HepG2 (cell line): ENCODE measurements around the gene NPBWR2. TPM values are rescaled to one million over a fixed set of nuclear protein-coding genes. Genes with fewer than 3 reads are reported as not detected.

Experiments used
- BHLHE40 ChIP-seq: IDR thresholded peaks from 2 replicates; pipeline ENCODE4 v1.6.1; 2011; ENCODE audit warnings: low read length, improper control_type of control experiment
- IKZF1 ChIP-seq: fragments of 450-650 bp; IDR thresholded peaks from 2 replicates; pipeline ENCODE4 v1.7.1; 2016
- JARID2 ChIP-seq: sonication (generic); formaldehyde crosslinking; IDR thresholded peaks from 2 replicates; pipeline ENCODE4 v1.8.1; 2023; ENCODE audit warnings: missing genetic modification reagents, inconsistent platforms; ENCODE audit not compliant: insufficient replicate concordance
- JDP2 ChIP-seq: sonication (generic); formaldehyde crosslinking; IDR thresholded peaks from 2 replicates; pipeline ENCODE4 v1.8.1; 2022; ENCODE audit warnings: missing genetic modification reagents, borderline replicate concordance
- NFKBIZ ChIP-seq: IDR thresholded peaks from 2 replicates; pipeline ENCODE4 v1.6.1; 2018; ENCODE audit warnings: missing genetic modification reagents, missing compliant biosample characterization
- SKIL ChIP-seq: sonication (generic); formaldehyde crosslinking; IDR thresholded peaks from 2 replicates; pipeline ENCODE4 v1.8.0; 2022; ENCODE audit warnings: missing genetic modification reagents, mild to moderate bottlenecking, moderate library complexity, borderline replicate concordance
- SP140L ChIP-seq: sonication (generic); formaldehyde crosslinking; IDR thresholded peaks from 2 replicates; pipeline ENCODE4 v1.4.0; 2020; ENCODE audit warnings: missing genetic modification reagents, borderline replicate concordance
- SRSF4 ChIP-seq: fragments of 200-400 bp; formaldehyde crosslinking; IDR thresholded peaks from one replicate; pipeline ENCODE4 v1.6.1; 2018; ENCODE audit warnings: mild to moderate bottlenecking, low read depth, low read length, moderate library complexity; ENCODE audit not compliant: poor library complexity, severe bottlenecking
- STAT5B ChIP-seq: sonication (generic); formaldehyde crosslinking; IDR thresholded peaks from 2 replicates; pipeline ENCODE4 v1.4.0; 2020; ENCODE audit warnings: missing genetic modification reagents
- STAT6 ChIP-seq: sonication (generic); formaldehyde crosslinking; IDR thresholded peaks from 2 replicates; pipeline ENCODE4 v1.4.0; 2020; ENCODE audit warnings: missing genetic modification reagents, mild to moderate bottlenecking, borderline replicate concordance
- ZBTB20 ChIP-seq: sonication (generic); formaldehyde crosslinking; IDR thresholded peaks from 2 replicates; pipeline ENCODE4 v1.8.1; 2023; ENCODE audit warnings: missing genetic modification reagents, low read depth, mild to moderate bottlenecking, borderline replicate concordance
- ZNF280B ChIP-seq: sonication (generic); formaldehyde crosslinking; IDR thresholded peaks from 2 replicates; pipeline ENCODE4 v1.5.0; 2020; ENCODE audit warnings: missing genetic modification reagents, mild to moderate bottlenecking, borderline replicate concordance
- ZNF557 ChIP-seq: sonication (generic); formaldehyde crosslinking; IDR thresholded peaks from 2 replicates; pipeline ENCODE4 v1.4.0; 2020; ENCODE audit warnings: missing genetic modification reagents
- ZNF570 ChIP-seq: sonication (generic); formaldehyde crosslinking; IDR thresholded peaks from 2 replicates; pipeline ENCODE4 v1.4.0; 2020; ENCODE audit warnings: mild to moderate bottlenecking, missing genetic modification reagents, borderline replicate concordance
- ZNF572 ChIP-seq: sonication (generic); formaldehyde crosslinking; IDR thresholded peaks from 2 replicates; pipeline ENCODE4 v1.5.1; 2020; ENCODE audit warnings: mild to moderate bottlenecking, missing genetic modification reagents
- ZNF619 ChIP-seq: sonication (generic); formaldehyde crosslinking; IDR thresholded peaks from 2 replicates; pipeline ENCODE4 v1.4.0; 2020; ENCODE audit warnings: mild to moderate bottlenecking, missing genetic modification reagents
- ZNF703 ChIP-seq: sonication (generic); formaldehyde crosslinking; IDR thresholded peaks from 2 replicates; pipeline ENCODE4 v1.5.1; 2020; ENCODE audit warnings: missing genetic modification reagents, mild to moderate bottlenecking, moderate library complexity, borderline replicate concordance
- polyA plus RNA-seq, 8 experiments: library from polyadenylated mRNA; depleted of rRNA in 3 of 8; stranded (reverse) in 7 of 8; unstranded in 1 of 8; fragments of >200 nt; fragmentation: Illumina TruSeq in 4 of 8; extraction: Trizol in 4 of 8; gene quantifications; 2 replicates each; pipeline versions ENCODE4 v1.2.1 to v1.2.3, GENCODE V29; 2011 to 2016; ENCODE audit warnings: low read depth in 4 of 8, missing spikeins in 1 of 8, mixed read lengths in 1 of 8; ENCODE audit not compliant: insufficient read depth in 1 of 8
- total RNA-seq, 5 experiments: library from RNA; depleted of rRNA; stranded (reverse); fragments of >200 nt; fragmentation: Illumina TruSeq; extraction: Trizol; gene quantifications; 2 replicates each; pipeline ENCODE4 v1.2.3, GENCODE V29; 2016; ENCODE audit warnings: low read depth in 1 of 5

Gene NPBWR2
- total and polyA plus RNA-seq, 2 of the 13 experiments (the other 11 are each of a cell fraction or from before 2014, with no cell fraction given) = not detected

GRCh38 chr20:64065062-64065973 lies 42.0 kb downstream of the NPBWR2 start (continued):
- TF ChIP-seq ZBTB20 (CRISPR knock-in tag) (peak; percentile 56; the same call in 1 of the 2 replicates), ZNF570 (no peak), NFKBIZ (no peak), SKIL (CRISPR knock-in tag) (peak; percentile 56; the same call in 1 of the 2 replicates), BHLHE40 (peak; percentile 68), ZNF557 (no peak), ZNF619 (CRISPR knock-in tag) (no peak; the same call in none of the 2 replicates), ZNF703 (no peak), IKZF1 (no peak), JARID2 (no peak), JDP2 (CRISPR knock-in tag) (no peak; the same call in 1 of the 2 replicates), ZNF280B (peak; percentile 60; the same call in 1 of the 2 replicates), STAT5B (CRISPR knock-in tag) (0 out of 2 replicates have a peak, but pooled peaks have one; percentile 87), SRSF4 (no peak), STAT6 (CRISPR knock-in tag) (no peak), ZNF572 (peak; percentile 71; the same call in 1 of the 2 replicates), SP140L (no peak)
